Ovary (tissue), 3 donors: ENCODE measurements around the gene ADGRG3.

Experiments
- EP300 ChIP-seq: sonication (generic); formaldehyde crosslinking; IDR thresholded peaks from one replicate; pipeline ENCODE4 v1.6.1; 2017; ENCODE audit warnings: antibody characterized with exemption
- TF ChIP-seq, protein P1 (sequence below), 3 donors: fragments of 450-650 bp in 2 of 3; fragments of 200-600 bp in 1 of 3; IDR thresholded peaks; one replicate each; pipeline versions ENCODE4 v1.5.1 to v1.8.0; 2016 to 2022; ENCODE audit warnings: antibody characterized with exemption in 3 of 3, mild to moderate bottlenecking in 1 of 3
- donor health status: DM: no; HTN: no; CAD: no.

DNA sequence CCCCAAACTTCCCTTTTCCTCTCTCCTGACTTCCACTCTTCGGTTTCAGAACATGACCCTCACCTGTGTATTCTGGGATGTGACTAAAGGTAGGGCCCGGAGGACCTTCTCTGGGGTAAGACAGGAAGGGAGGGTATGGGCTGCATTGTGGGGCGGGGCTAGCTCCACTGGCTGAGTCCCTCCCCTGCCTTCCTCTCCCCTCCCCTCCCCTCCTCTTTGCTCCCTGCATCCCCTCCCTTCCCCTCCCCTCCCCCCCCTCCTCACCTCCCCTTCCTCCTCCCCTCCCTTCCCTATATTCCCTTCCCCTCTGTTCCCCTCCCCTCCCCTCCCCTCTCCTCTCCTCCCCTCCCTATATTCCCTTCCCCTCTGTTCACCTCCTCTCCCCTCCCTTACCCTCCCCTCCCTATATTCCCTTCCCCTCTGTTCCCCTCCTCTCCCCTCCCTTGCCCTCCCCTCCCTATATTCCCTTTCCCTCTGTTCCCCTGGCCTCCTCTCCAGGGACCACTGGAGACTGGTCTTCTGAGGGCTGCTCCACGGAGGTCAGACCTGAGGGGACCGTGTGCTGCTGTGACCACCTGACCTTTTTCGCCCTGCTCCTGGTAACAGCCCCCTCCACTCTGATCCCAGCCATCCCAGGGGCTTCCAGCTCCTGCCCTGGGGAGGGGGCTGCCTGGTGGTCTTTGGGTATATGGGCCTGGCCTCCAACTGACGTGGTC is 11.8 kb downstream of the ADGRG3 start:
- TF ChIP-seq, protein P1, sequence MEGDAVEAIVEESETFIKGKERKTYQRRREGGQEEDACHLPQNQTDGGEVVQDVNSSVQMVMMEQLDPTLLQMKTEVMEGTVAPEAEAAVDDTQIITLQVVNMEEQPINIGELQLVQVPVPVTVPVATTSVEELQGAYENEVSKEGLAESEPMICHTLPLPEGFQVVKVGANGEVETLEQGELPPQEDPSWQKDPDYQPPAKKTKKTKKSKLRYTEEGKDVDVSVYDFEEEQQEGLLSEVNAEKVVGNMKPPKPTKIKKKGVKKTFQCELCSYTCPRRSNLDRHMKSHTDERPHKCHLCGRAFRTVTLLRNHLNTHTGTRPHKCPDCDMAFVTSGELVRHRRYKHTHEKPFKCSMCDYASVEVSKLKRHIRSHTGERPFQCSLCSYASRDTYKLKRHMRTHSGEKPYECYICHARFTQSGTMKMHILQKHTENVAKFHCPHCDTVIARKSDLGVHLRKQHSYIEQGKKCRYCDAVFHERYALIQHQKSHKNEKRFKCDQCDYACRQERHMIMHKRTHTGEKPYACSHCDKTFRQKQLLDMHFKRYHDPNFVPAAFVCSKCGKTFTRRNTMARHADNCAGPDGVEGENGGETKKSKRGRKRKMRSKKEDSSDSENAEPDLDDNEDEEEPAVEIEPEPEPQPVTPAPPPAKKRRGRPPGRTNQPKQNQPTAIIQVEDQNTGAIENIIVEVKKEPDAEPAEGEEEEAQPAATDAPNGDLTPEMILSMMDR (IDR thresholded peaks at IDR 0.05), result no peak
- no peak for TF ChIP-seq EP300
